Body of pancreas (tissue), 4 donors: Measurements from ENCODE around the gene ZFAND3. TPM values are rescaled to one million over a fixed set of nuclear protein-coding genes. Genes with fewer than 3 reads are reported as not detected.
"Not testable (repeated sequence)": the region's sequence is repeated elsewhere in the genome, so short reads cannot be mapped to it uniquely, and the experiment has no call there.

Experiments used
- ATAC-seq: fragments of 150-250 bp; one replicate; pipeline ENCODE4 v1.9.1; 2016
- DNase-seq, 4 donors: peaks; one replicate each; pipeline ENCODE4 v3.0.0-alpha.2; 2019
- H3K27ac ChIP-seq, 4 donors: fragments of 200-600 bp; sonication (generic); 1 replicate in 3 of 4; 2 replicates in 1 of 4; pipeline versions ENCODE4 v1.5.1 to v1.6.1; 2016 to 2019; ENCODE audit warnings: mild to moderate bottlenecking in 1 of 4, mixed read lengths in 1 of 4, moderate library complexity in 1 of 4
- H3K27me3 ChIP-seq, 2 donors: fragments of 200-600 bp; sonication (generic); one replicate each; pipeline ENCODE4 v1.6.0; 2016; ENCODE audit warnings: mild to moderate bottlenecking in 1 of 2
- H3K36me3 ChIP-seq, 2 donors: fragments of 200-600 bp; sonication (generic); replicated peaks in 1 of 2; 2 replicates each; pipeline ENCODE4 v1.5.1; 2016; ENCODE audit warnings: low read depth in 2 of 2; ENCODE audit not compliant: insufficient read depth in 1 of 2
- H3K4me1 ChIP-seq: fragments of 200-600 bp; sonication (generic); one replicate; pipeline ENCODE4 v1.6.0; 2016
- H3K4me3 ChIP-seq, 2 donors: fragments of 200-600 bp; sonication (generic); 1 replicate in 1 of 2; 2 replicates in 1 of 2; pipeline ENCODE4 v1.5.1; 2016 to 2019
- H3K9me3 ChIP-seq, 3 donors: fragments of 200-600 bp; sonication (generic); 1 replicate in 2 of 3; 2 replicates in 1 of 3; pipeline ENCODE4 v1.5.1; 2016
- POLR2A ChIP-seq, 3 donors: fragments of 450-650 bp; IDR thresholded peaks; one replicate each; pipeline ENCODE4 v1.6.1; 2016; ENCODE audit warnings: antibody characterized with exemption in 3 of 3, mild to moderate bottlenecking in 2 of 3
- WGBS, 2 donors: methylation state at CpG; one replicate each; pipeline ENCODE4 v1.1.5; 2017; 5-methylcytosine and 5-hydroxymethylcytosine counted together
- intact Hi-C: fragments of 100-400 bp; cut with DNase I; formaldehyde crosslinking; loops from one replicate; pipeline ENCODE4 v1.15.1; 2023
- total RNA-seq, 2 donors: library from RNA; depleted of rRNA; stranded (reverse); fragments of >200 nt; gene quantifications; one replicate each; pipeline ENCODE4 v1.1.0, GENCODE V29; 2016
- TF ChIP-seq, protein P1 (sequence below), 7 experiments: fragments of 450-650 bp in 4 of 7; fragments of 200-600 bp in 3 of 7; sonication (generic) in 3 of 7; IDR thresholded peaks; one replicate each; pipeline ENCODE4 v1.5.1; 2016 to 2019; ENCODE audit warnings: antibody characterized with exemption in 7 of 7

The ZFAND3 gene
- total RNA-seq, 2 donors from 2014 or later, result 20.8 to 27.0 TPM

DNA sequence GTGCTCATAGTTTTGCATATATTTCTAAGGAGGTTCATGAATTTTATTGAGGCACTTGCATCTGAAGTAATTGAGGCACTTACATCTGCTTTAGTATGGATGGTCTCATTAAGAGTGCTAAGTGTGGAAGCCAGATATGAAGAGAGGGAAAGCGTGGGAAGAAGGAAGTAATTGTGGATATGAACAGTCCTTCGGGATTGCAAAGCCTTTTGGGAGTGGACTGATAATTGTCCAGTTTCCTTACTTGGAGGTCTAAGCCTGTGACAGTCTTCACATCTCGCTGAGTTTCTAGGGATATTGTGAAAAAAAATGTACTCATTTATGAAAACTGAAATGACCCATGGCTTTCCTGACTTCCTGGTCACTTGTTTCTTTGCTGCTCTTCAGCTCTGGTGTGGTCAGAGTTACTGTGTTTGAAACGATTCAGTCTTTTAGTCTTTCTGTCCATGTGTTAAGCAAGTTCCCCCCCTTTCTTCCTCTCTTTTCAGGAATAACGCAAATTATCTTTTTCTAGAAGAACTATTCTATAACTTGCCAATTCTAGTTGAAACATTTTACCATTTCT lies 137.3 kb downstream of the ZFAND3 start:
- no peak for DNase-seq
- no peaks in the 10 kb centered on the region for H3K9me3 ChIP-seq
- H3K4me3 ChIP-seq, result no peak overlapping the region
- no peaks in the 10 kb centered on the region for H3K36me3 ChIP-seq
- WGBS, 2 donors, result 60 to 63% methylated on average over 5 of the region's 5 CpGs
- intact Hi-C loops, result no loop called here
- H3K27ac ChIP-seq, result no peak overlapping the region
- TF ChIP-seq, protein P1, sequence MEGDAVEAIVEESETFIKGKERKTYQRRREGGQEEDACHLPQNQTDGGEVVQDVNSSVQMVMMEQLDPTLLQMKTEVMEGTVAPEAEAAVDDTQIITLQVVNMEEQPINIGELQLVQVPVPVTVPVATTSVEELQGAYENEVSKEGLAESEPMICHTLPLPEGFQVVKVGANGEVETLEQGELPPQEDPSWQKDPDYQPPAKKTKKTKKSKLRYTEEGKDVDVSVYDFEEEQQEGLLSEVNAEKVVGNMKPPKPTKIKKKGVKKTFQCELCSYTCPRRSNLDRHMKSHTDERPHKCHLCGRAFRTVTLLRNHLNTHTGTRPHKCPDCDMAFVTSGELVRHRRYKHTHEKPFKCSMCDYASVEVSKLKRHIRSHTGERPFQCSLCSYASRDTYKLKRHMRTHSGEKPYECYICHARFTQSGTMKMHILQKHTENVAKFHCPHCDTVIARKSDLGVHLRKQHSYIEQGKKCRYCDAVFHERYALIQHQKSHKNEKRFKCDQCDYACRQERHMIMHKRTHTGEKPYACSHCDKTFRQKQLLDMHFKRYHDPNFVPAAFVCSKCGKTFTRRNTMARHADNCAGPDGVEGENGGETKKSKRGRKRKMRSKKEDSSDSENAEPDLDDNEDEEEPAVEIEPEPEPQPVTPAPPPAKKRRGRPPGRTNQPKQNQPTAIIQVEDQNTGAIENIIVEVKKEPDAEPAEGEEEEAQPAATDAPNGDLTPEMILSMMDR (IDR thresholded peaks at IDR 0.05), result no peak
- no peak for TF ChIP-seq POLR2A (IDR thresholded peaks at IDR 0.05)
- peaks cover 11% of the 10 kb centered on the region for H3K4me1 ChIP-seq
- ATAC-seq, result no peak
- no peaks in the 10 kb centered on the region for H3K27me3 ChIP-seq

DNA sequence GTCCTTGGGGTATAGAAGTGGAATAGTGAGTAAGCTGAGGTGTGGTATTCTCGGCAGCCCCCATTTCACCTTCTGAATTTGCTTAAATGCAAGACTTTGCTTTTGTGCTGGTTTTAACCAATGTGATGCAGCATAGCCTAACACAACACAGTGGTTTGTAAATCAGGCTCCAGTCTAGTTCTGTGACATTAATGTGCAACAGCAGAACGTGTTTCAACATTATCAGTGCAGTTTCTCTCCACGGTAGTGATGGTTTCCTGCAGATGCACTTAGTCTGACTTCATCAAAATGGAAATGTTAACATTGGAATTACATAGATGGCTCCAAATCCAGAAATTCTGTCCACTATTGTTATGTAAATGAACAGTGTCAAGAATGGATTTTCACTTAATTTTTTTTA lies 139.5 kb downstream of the ZFAND3 start:
- no peak for ATAC-seq
- DNase-seq, result no peak
- intact Hi-C loops, result no loop called here
- Histone ChIP-seq H3K9me3 (no peaks in the 10 kb centered on the region), H3K4me1 (peaks cover 3% of the 10 kb centered on the region), H3K4me3 (no peak overlapping the region), H3K27ac (no peak overlapping the region), H3K27me3 (no peaks in the 10 kb centered on the region), H3K36me3 (no peaks in the 10 kb centered on the region)
- WGBS, 2 donors, result 86 to 87% methylated on average over 3 of the region's 3 CpGs
- no peak for TF ChIP-seq POLR2A (IDR thresholded peaks at IDR 0.05)
- TF ChIP-seq, protein P1 (IDR thresholded peaks at IDR 0.05), result no peak

DNA sequence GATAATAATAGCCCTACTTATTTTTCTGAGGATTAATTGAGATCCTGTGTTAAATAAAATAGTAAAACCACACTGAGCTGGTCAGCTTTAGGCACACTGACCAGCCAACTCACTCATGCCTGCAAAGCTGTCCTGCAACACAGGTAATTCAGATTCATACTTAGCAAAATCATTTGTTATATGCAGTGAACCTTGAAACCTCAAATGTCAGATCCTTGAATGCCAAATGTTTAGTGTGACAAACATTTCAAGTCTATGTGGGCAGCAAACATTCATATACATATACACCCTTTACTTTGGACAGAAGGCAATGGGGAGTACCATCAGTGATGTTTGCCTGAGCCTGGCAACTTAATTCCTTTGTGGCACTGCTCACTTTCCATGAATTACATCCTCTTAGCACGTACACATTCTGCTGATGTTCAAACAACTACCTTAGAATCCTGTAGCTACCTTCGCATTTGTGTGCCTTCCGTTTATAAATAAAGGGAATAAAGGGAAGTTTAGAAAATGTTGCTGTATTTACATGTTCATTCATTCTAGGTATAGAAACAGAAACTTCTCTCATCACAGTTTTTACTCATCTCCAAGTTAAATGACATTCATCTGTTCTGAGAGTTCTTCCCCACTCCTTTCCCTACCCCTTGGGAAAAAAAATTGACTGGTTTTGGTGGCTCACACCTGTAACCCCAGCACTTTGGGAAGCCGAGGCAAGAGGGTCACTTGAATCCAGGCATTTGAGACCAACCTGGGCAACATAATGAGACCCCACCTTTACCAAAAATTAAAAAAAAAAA lies 140.8 kb downstream of the ZFAND3 start:
- ATAC-seq (no peak), DNase-seq (no peak)
- 88 to 98% methylated on average over 4 of the region's 4 CpGs for WGBS, 2 donors
- no peak for TF ChIP-seq POLR2A (IDR thresholded peaks at IDR 0.05)
- TF ChIP-seq, protein P1 (IDR thresholded peaks at IDR 0.05), result no peak
- intact Hi-C loops, result no loop called here
- Histone ChIP-seq H3K4me3 (no peak overlapping the region), H3K27ac (no peak overlapping the region), H3K36me3 (no peaks in the 10 kb centered on the region), H3K27me3 (no peaks in the 10 kb centered on the region), H3K4me1 (peaks cover 3% of the 10 kb centered on the region), H3K9me3 (no peaks in the 10 kb centered on the region)

DNA sequence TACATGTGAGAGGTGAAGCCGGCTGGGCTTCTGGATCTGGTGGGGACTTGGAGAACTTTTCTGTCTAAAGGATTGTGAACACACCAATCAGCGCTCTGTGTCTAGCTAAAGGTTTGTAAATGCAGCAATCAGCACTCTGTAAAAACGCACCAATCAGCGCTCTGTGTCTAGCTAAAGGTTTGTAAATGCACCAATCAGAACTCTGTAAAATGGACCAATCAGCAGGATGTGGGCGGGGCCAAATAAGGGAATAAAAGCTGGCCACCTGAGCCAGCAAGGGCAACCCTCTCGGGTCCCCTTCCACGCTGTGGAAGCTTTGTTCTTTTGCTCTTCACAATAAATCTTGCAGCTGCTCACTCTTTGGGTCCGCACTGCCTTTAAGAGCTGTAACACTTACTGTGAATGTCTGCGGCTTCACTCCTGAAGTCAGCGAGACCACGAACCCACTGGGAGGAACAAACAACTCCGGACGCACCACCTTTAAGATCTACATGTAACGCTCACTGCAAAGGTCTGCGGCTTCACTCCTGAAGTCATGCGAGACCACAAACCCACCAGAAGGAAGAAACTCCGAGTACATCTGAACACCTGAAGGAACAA lies 143.1 kb downstream of the ZFAND3 start:
- intact Hi-C loops, H3K4me3 ChIP-seq, H3K36me3 ChIP-seq, ATAC-seq, H3K4me1 ChIP-seq, H3K27ac ChIP-seq, DNase-seq, H3K27me3 ChIP-seq, H3K9me3 ChIP-seq: not testable (repeated sequence)
- 96 to 99% methylated on average over 17 of the region's 17 CpGs for WGBS, 2 donors

DNA sequence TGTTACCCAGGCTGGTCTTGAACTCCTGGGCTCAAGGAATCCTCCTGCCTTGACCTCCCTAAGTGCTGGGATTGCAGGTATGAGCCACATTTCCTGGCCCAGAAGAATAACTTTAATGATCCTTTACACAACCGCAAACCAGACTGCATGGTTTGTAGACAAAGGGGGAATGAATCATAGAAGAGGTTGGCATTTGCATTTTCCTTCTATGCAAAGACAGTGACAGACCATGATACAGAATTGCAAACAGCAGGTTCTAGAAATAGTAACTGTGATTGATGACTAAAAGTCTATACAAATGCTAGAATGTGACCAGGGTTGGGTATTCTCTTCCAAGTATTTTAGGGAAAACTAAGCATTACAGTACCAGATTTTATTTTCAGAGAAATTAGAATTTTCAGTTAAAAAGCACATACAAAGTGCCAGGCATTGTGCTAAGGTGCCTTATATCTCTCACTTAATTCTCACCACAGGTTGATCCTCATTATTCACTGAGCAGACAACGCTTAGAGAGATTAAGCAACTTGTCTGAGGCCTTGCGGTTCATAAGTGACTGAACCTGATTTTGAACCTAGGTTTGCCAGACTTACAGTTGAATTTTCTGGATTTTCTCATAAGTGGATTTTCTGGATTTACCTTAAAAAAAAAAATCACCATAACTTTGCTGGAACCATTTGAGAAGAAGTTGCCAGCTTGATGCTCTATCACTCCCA lies 146.6 kb downstream of the ZFAND3 start:
- Histone ChIP-seq H3K27me3 (no peaks in the 10 kb centered on the region), H3K9me3 (no peaks in the 10 kb centered on the region), H3K36me3 (no peaks in the 10 kb centered on the region), H3K4me3 (no peak overlapping the region), H3K27ac (no peak overlapping the region), H3K4me1 (no peaks in the 10 kb centered on the region)
- intact Hi-C loops, result no loop called here
- no peak for DNase-seq
- TF ChIP-seq, protein P1 (IDR thresholded peaks at IDR 0.05), result no peak
- no peak for TF ChIP-seq POLR2A (IDR thresholded peaks at IDR 0.05)
- 88 to 98% methylated on average over 3 of the region's 3 CpGs for WGBS, 2 donors
- ATAC-seq, result no peak
